NCI-H1417 (cell line): Measurements from ENCODE around the gene SLC37A3.
A peak's percentile ranks its signal among the peaks of the same experiment; 100 is the strongest.
"Not testable (repeated sequence)": the region's sequence is repeated elsewhere in the genome, so short reads cannot be mapped to it uniquely, and the experiment has no call there.

Experiments used
- DNase-seq, 3 experiments: peaks; one replicate each; lab custom pipeline; 2025; lab: John Stamatoyannopoulos, UW

SLC37A3 gene

GRCh38 chr7:140397784-140398750 lies at the start of gene SLC37A3:
TSS of gene SLC37A3 (minus strand) at chr7:140398530. CDS start at chr7:140382526, 16,004 bp downstream.
- peak; percentile 88 to 93 (median 92) for DNase-seq

- DNase-seq = no peak
Measured at GRCh38 chr7:140447841-140448240, 49.5 kb upstream of the SLC37A3 start.

- no peak for DNase-seq
Measured at GRCh38 chr7:140446467-140446866, 48.1 kb upstream of the SLC37A3 start.

- peak in 1 of 3 experiments; percentile 24 for DNase-seq
Measured at GRCh38 chr7:140441519-140441918, 43.2 kb upstream of the SLC37A3 start.

GRCh38 chr7:140440593-140440992 lies 42.3 kb upstream of the SLC37A3 start:
- no peak for DNase-seq

GRCh38 chr7:140439359-140439758 lies 41.0 kb upstream of the SLC37A3 start:
- DNase-seq = no peak

GRCh38 chr7:140435252-140435895 lies 37.0 kb upstream of the SLC37A3 start:
- DNase-seq = no peak

GRCh38 chr7:140433396-140433795 lies 35.1 kb upstream of the SLC37A3 start:
- DNase-seq = no peak

- DNase-seq = no peak
Measured at GRCh38 chr7:140426130-140426529, 27.8 kb upstream of the SLC37A3 start.

- DNase-seq = no peak
Measured at GRCh38 chr7:140425718-140426117, 27.4 kb upstream of the SLC37A3 start.

- no peak for DNase-seq
Measured at GRCh38 chr7:140423501-140423900, 25.2 kb upstream of the SLC37A3 start.

- DNase-seq = no peak
Measured at GRCh38 chr7:140421521-140421920, 23.2 kb upstream of the SLC37A3 start.

- peak in 1 of 3 experiments; percentile 55 for DNase-seq
Measured at GRCh38 chr7:140418653-140419052, 20.3 kb upstream of the SLC37A3 start.

- peak; percentile 42 to 96 (median 82) for DNase-seq
Measured at GRCh38 chr7:140418156-140418472, 19.8 kb upstream of the SLC37A3 start.

GRCh38 chr7:140417456-140418155 lies 19.3 kb upstream of the SLC37A3 start:
- DNase-seq = peak in 2 of 3 experiments; percentile 82 to 96

GRCh38 chr7:140416560-140416959 lies 18.2 kb upstream of the SLC37A3 start:
- peak in 1 of 3 experiments; percentile 33 for DNase-seq

- DNase-seq = not testable (repeated sequence)
Measured at GRCh38 chr7:140415816-140416215, 17.5 kb upstream of the SLC37A3 start.

GRCh38 chr7:140415361-140415760 lies 17.0 kb upstream of the SLC37A3 start:
- DNase-seq = no peak

GRCh38 chr7:140404565-140405065 lies 6.3 kb upstream of the SLC37A3 start:
- DNase-seq = peak; percentile 32 to 67 (median 48)

- DNase-seq = peak; percentile 63 to 83 (median 78)
Measured at GRCh38 chr7:140403878-140404564, 5.7 kb upstream of the SLC37A3 start, which contains the start of gene RAB19. TSS of gene RAB19 (plus strand) at chr7:140404058. CDS start at chr7:140407647, 3,589 bp downstream.

GRCh38 chr7:140402178-140402835 lies 4.0 kb upstream of the SLC37A3 start:
- DNase-seq = no peak
